Epithelial cell of esophagus (primary cell): Measurements from ENCODE around the gene KCNB1.

Experiments used
- DNase-seq: peaks from one replicate; pipeline ENCODE4 v3.0.0; 2010; ENCODE audit warnings: low read depth
- H3K4me3 ChIP-seq: 2 replicates; pipeline ENCODE4 v1.5.1; 2011; ENCODE audit warnings: mild to moderate bottlenecking, low read length, control low read depth
- CTCF ChIP-seq: IDR thresholded peaks from 2 replicates; pipeline ENCODE4 v1.5.1; 2011; ENCODE audit warnings: low read depth, mild to moderate bottlenecking, low read length, control low read depth, inconsistent platforms; ENCODE audit not compliant: insufficient read depth; ENCODE audit errors: missing control alignments

Gene KCNB1

GRCh38 chr20:49462626-49463025, 19.8 kb downstream of the KCNB1 start:
- TF ChIP-seq CTCF = no peak
- H3K4me3 ChIP-seq = no peak overlapping the region
- DNase-seq = no peak

GRCh38 chr20:49461894-49462620, 20.4 kb downstream of the KCNB1 start:
- no peak for TF ChIP-seq CTCF
- H3K4me3 ChIP-seq = no peak overlapping the region
- no peak for DNase-seq

GRCh38 chr20:49460916-49461315, 21.6 kb downstream of the KCNB1 start:
- DNase-seq = peak; percentile 32
- no peak for TF ChIP-seq CTCF
- no peak overlapping the region for H3K4me3 ChIP-seq

GRCh38 chr20:49460131-49460530, 22.3 kb downstream of the KCNB1 start:
- H3K4me3 ChIP-seq = no peak overlapping the region
- no peak for DNase-seq
- no peak for TF ChIP-seq CTCF

GRCh38 chr20:49459684-49460083, 22.8 kb downstream of the KCNB1 start:
- TF ChIP-seq CTCF = no peak
- DNase-seq = no peak
- H3K4me3 ChIP-seq = no peak overlapping the region

- H3K4me3 ChIP-seq = no peak overlapping the region
- no peak for DNase-seq
- TF ChIP-seq CTCF = no peak
These were observed 25.0 kb downstream of the KCNB1 start for GRCh38 chr20:49457444-49457843.

GRCh38 chr20:49456646-49457045, 25.8 kb downstream of the KCNB1 start:
- DNase-seq = no peak
- TF ChIP-seq CTCF = no peak
- no peak overlapping the region for H3K4me3 ChIP-seq
